GM18873 (cell line): ENCODE measurements around the gene FOXC1.

Experiments used
- ATAC-seq: cut with Tn5 transposase; IDR thresholded peaks from one replicate; pipeline ENCODE4 v1.9.1; 2021; ENCODE audit warnings: mild to moderate bottlenecking, moderate library complexity, moderate number of reproducible peaks; ENCODE audit not compliant: unreplicated experiment, low FRiP score

The FOXC1 gene

GRCh38 chr6:1621070-1621701 is 11.5 kb downstream of the FOXC1 start:
- ATAC-seq = no peak

- no peak for ATAC-seq
Observed at GRCh38 chr6:1622220-1622850, 12.6 kb downstream of the FOXC1 start.

- ATAC-seq = no peak
Observed at GRCh38 chr6:1622851-1623768, 13.4 kb downstream of the FOXC1 start.

DNA sequence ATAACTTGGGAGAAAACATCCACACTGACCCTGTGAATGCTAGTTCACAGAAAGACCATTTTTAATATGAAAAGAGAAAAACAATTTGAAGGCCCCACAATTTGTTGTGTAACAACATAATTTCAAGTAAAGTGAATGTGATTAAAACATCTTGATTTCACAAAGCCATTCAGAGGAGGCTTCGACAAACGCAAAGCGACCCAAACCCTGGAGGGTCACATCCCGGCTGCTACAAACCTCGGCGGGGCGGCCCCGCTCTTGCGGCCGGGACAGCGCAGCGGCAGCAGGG is 14.0 kb downstream of the FOXC1 start:
- no peak for ATAC-seq

DNA sequence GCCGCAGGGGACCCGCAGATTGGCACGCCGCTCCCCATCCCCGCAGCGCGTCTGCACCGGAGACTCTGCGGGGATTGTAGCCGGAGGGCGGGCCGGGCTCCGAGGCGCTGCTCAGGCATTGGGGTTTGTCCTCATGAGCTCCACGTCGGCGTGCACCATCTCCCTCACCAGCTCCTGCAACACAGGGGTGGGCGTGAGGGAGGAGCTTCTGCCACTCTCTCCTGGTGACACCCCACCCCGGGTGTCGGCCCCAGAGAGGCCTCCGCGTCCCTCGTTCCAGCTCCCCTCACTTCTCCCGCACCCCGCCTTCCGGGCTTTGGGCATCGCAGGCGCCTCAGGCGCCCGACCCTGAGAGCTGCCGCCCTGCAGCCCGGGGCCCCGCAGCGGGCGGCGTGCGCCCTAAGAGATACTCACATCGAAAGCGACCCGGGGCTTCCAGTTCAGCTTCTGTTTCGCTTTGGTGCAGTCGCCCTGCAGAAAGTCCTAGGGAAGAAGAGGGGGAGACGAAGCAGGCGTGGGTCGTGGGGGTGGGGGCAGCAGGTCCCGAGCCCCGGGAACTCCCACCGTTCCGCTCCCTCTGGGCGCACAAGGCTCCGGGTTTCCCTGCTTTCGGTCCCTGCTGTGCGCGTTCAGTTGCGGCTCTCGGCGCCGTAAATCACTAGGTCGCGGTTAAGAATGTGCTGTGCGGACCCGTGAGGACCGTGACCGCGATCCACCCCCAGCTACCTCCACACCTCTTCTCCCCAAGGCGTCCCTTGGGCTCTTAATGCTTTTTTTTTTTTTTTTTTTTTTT is 14.5 kb downstream of the FOXC1 start:
- ATAC-seq = no peak

DNA sequence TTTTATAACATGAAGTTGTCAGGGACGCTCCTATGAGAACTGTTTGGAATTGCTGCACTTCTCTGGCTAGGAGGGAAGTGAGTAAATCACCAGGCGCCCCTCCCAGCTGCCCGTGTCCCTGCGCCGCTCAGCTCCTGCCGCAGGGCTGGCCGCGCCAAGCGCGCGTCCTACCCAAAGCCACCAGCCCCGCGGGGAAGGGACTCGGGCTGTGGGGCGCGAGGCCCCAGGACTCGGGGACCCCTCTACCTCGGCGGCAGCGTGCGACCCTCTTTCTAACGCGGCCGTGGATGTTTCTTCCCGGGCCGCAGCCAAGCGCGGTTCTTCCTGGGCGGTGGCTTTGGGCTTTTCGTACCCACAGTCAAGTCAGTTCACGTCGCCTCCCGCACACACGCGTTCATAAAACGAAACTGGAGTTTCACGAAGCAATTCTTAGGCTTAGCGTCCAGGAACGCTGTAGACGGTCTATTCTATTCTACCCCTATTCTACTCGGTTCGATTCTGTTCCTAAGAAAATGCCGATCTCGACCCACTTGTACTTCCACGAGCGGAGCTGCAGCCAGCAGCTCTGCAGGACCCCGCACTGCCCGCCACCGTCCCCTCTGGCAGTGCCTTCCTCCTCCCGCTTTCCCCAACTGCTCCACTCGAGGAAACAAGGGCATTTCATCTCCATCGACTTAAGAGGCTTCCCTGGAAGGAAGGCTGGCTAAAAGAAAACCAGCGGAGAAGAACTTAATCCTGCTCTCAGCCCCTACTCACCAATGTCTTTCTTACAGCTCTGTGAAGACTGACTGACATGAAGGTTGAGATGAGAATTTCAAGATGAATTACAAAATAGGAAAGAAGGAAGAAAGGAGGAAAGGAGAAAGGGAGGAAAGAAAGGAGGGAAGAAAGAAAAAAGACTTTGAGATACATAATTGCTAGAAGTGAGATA is 15.4 kb downstream of the FOXC1 start:
- ATAC-seq = no peak

DNA sequence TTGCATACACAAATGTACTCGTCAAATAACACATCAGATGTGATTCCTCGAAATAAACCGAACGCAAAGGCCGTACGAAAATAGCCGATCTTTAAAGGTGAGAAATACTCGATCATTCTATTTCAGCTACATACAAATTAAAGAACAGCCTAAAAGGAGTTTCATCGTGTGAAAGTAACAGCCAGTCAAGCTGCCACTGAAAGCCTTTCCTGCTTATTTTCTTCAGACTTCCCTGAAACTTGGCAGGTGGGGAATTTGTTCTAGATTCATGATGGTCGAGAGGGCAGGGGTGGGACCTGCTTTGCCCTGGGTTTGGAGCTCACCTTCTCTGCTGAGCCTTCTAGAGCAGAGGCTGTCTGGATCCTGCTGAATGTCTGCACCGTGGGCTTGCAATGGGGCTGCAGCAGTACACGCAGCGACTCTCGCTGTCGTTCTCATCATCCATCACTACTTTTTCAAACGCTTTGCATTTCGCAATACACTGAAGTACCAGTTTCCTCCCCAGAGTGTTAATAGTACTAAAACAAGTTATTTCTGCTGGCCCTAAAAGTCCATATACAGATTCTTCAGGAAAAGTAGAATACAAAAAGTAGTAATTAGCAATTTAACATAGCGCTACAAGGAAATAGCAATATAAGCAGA is 16.2 kb downstream of the FOXC1 start:
- no peak for ATAC-seq

- ATAC-seq = no peak
Observed at GRCh38 chr6:1626481-1626880, 16.8 kb downstream of the FOXC1 start.

DNA sequence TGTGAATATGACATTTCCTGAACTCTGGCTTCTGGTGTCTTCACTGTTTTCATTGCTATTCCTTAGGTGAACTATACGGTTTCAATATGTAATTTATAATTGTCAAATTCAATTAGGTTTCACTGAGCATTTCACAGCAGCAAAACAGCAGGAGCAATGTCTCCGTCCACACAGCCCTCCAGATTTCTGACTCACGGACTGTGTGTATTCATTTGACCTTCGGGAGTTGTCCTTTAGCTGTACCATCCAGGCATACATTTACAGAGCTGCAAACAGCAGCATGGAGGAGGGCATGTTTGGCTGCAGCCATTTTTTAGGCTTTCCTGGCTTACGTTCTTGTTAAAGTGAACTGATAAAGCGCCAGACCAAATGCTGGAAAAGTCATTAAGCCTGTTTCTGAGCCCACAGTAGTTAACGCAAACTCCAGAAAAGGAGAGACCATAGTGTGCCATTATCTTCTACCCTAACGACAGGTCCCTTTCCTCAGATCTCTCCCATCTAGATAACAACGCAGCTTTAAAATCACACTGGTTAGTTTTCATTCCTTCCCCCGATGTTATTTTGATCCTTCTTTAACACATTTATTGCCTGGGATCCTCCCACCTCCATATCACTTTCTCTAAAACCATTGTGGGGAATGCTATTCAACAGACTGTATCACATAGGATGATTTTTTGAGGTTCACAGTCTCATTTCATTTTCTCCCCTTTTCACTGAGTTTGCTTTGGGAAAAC is 18.3 kb downstream of the FOXC1 start:
- no peak for ATAC-seq

- no peak for ATAC-seq
Observed at GRCh38 chr6:1629316-1629715, 19.6 kb downstream of the FOXC1 start.

GRCh38 chr6:1630212-1630770 is 20.6 kb downstream of the FOXC1 start:
- ATAC-seq = no peak

- ATAC-seq = no peak
Observed at GRCh38 chr6:1630771-1631217, 21.1 kb downstream of the FOXC1 start.

- ATAC-seq = no peak
Observed at GRCh38 chr6:1631251-1631650, 21.5 kb downstream of the FOXC1 start.

DNA sequence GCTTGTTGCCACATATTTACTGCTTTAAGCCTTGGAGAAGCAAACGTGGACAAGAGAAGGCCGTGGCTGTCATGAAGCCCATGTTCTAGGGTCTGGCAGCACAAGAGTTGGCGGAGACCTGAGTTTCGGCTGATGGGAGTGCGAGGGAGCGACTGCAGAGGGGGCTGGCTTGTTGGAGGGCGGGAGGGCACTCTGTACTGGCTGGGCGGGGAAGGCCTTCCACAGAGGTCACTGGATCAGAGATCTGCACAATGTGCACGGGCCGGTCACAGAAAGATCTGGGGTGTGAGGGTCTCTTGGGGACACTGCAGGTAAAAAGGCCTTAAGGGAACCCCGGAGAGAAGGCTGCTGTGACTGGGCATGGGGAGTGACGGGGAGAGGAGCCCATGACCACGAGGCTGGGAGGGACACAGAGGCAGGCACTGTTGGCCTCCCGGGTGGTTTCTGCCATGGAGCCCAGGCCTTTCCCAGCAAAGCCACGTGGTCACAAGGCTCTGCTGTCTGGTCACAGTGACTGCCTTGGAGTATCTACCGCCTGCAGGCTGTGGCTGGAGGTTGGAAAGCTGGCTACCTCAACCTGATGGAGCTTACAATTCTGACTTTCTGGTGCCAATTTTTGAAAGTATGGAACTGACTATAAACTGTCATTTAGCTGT is 23.8 kb downstream of the FOXC1 start:
- no peak for ATAC-seq

DNA sequence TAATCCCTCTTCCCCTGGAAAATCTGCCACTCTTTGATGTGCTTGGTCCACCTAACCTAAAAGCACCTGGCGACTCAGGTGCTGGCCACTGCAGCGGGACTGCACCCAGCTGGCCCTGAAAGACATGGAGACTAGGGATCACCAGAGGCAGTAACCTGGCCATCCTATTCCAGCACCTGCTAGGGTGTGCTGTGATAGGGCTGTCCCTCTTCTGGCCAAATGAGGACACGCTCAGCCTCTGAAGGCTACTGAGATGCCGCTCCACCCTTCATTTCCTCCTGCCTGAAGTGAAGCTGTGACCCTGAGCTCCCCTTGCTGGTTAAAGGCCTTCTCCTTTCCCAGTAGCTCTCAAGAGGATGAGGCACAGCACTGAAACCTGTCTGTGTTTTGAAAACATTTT is 24.4 kb downstream of the FOXC1 start:
- ATAC-seq = no peak

- ATAC-seq = no peak
Observed at GRCh38 chr6:1635305-1636010, 25.7 kb downstream of the FOXC1 start.

GRCh38 chr6:1636272-1636825 is 26.6 kb downstream of the FOXC1 start:
- no peak for ATAC-seq
